Measurements from ENCODE around the gene TOMM20L. TPM values are rescaled to one million over a fixed set of nuclear protein-coding genes. Genes with fewer than 3 reads are reported as not detected.

TOMM20L gene
- polyA plus RNA-seq, 1 of the 3 experiments (the other 2 are of a cell fraction): not detected

DNA sequence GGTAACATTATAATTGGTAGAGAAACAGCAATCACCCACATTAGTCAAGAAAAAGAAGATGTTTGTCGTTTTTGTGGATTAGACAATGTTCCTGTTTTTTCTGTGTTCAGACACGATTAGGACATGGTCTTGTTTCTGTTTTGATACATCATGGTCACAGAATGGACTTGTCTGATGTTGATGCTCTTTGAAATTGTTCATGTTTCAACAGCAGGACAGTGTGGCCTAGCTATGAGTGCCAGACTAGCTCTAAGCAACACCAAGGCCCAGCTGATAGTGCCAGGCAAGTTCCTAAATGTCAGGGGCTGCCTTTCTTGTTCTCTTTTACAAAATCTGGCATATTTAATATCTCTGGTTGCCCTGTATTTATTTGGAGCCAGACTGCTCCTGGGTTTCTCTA lies 40.9 kb upstream of the TOMM20L start:
- no peak overlapping the region for H3K27ac ChIP-seq (ENCODE audit: low read depth in 2 of 2, low read length in 1 of 2)
- H3K9me3 ChIP-seq: no peaks in the 10 kb centered on the region
- H3K4me3 ChIP-seq (ENCODE audit: low read depth in 2 of 2, low read length in 1 of 2): no peak overlapping the region
- H3K36me3 ChIP-seq (replicated peaks in 1 of 2; ENCODE audit: control insufficient read depth in 1 of 2, insufficient read depth in 2 of 2, low read length in 1 of 2): peaks cover 26 to 66% of the 10 kb centered on the region in 2 experiments
- no peak overlapping the region for H3K9ac ChIP-seq
- no peak overlapping the region for H3K4me2 ChIP-seq
- no peak overlapping the region for H2AFZ ChIP-seq (ENCODE audit: low read depth)
- H3K4me1 ChIP-seq (ENCODE audit: control insufficient read depth in 1 of 2, insufficient read depth in 2 of 2, low read depth in 1 of 2, low read length in 1 of 2): no peaks in the 10 kb centered on the region
- ChIA-PET CTCF (no interaction called here), POLR2A (no interaction called here)
- TF ChIP-seq FOXJ3 (CRISPR knock-in tag; IDR thresholded peaks at IDR 0.05): no peak
- no peak for TF ChIP-seq NRF1 (IDR thresholded peaks at IDR 0.05; ENCODE audit: low read depth, low read length)
- TF ChIP-seq RFX5 (IDR thresholded peaks at IDR 0.05; ENCODE audit: low read length): no peak
- TF ChIP-seq SIN3A (IDR thresholded peaks at IDR 0.05; ENCODE audit: borderline replicate concordance, low read depth, low read length): no peak
- TF ChIP-seq POLR2AphosphoS5 (IDR thresholded peaks at IDR 0.05; ENCODE audit: low read depth, low read length): no peak
- TF ChIP-seq CHD2 (IDR thresholded peaks at IDR 0.05; ENCODE audit: low read length, partially characterized antibody): no peak
- no peak for TF ChIP-seq TAF1 (IDR thresholded peaks at IDR 0.05; ENCODE audit: borderline replicate concordance, low read depth, low read length)
- no peak for TF ChIP-seq USF2 (IDR thresholded peaks at IDR 0.05; ENCODE audit: borderline replicate concordance, low read depth, low read length)
- TF ChIP-seq EP300 (IDR thresholded peaks at IDR 0.05; ENCODE audit: borderline replicate concordance in 1 of 2, low read depth in 1 of 2, low read length in 1 of 2): no peak
- no peak for TF ChIP-seq FOXM1 (IDR thresholded peaks at IDR 0.05; ENCODE audit: low read depth)
- TF ChIP-seq NFIC (IDR thresholded peaks at IDR 0.05; ENCODE audit: borderline replicate concordance): no peak
- no peak for TF ChIP-seq YY1 (IDR thresholded peaks at IDR 0.05; ENCODE audit: low read depth)
- TF ChIP-seq CTCF (IDR thresholded peaks at IDR 0.05): no peak
- TF ChIP-seq JUND (IDR thresholded peaks at IDR 0.05): no peak
- TF ChIP-seq, protein P1, sequence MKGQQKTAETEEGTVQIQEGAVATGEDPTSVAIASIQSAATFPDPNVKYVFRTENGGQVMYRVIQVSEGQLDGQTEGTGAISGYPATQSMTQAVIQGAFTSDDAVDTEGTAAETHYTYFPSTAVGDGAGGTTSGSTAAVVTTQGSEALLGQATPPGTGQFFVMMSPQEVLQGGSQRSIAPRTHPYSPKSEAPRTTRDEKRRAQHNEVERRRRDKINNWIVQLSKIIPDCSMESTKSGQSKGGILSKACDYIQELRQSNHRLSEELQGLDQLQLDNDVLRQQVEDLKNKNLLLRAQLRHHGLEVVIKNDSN (IDR thresholded peaks at IDR 0.05; ENCODE audit: borderline replicate concordance, low read depth): no peak
- TF ChIP-seq MEF2A (IDR thresholded peaks at IDR 0.05; ENCODE audit: borderline replicate concordance, low read depth): no peak
- TF ChIP-seq, protein P2, sequence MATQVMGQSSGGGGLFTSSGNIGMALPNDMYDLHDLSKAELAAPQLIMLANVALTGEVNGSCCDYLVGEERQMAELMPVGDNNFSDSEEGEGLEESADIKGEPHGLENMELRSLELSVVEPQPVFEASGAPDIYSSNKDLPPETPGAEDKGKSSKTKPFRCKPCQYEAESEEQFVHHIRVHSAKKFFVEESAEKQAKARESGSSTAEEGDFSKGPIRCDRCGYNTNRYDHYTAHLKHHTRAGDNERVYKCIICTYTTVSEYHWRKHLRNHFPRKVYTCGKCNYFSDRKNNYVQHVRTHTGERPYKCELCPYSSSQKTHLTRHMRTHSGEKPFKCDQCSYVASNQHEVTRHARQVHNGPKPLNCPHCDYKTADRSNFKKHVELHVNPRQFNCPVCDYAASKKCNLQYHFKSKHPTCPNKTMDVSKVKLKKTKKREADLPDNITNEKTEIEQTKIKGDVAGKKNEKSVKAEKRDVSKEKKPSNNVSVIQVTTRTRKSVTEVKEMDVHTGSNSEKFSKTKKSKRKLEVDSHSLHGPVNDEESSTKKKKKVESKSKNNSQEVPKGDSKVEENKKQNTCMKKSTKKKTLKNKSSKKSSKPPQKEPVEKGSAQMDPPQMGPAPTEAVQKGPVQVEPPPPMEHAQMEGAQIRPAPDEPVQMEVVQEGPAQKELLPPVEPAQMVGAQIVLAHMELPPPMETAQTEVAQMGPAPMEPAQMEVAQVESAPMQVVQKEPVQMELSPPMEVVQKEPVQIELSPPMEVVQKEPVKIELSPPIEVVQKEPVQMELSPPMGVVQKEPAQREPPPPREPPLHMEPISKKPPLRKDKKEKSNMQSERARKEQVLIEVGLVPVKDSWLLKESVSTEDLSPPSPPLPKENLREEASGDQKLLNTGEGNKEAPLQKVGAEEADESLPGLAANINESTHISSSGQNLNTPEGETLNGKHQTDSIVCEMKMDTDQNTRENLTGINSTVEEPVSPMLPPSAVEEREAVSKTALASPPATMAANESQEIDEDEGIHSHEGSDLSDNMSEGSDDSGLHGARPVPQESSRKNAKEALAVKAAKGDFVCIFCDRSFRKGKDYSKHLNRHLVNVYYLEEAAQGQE (IDR thresholded peaks at IDR 0.05; ENCODE audit: low read depth, low read length): no peak
- TF ChIP-seq TCF12 (IDR thresholded peaks at IDR 0.05): no peak
- TF ChIP-seq TEAD4 (IDR thresholded peaks at IDR 0.05; ENCODE audit: borderline replicate concordance, insufficient read depth): no peak
- TF ChIP-seq GABPA (IDR thresholded peaks at IDR 0.05; ENCODE audit: low read depth): no peak
- H3K79me2 ChIP-seq (ENCODE audit: insufficient read depth): no peaks in the 10 kb centered on the region
- no peak for DNase-seq
- no peaks in the 10 kb centered on the region for H3K27me3 ChIP-seq (ENCODE audit: insufficient read depth)
- H3F3A ChIP-seq (replicated peaks; ENCODE audit: insufficient read depth): no peaks in the 10 kb centered on the region
- no peaks in the 10 kb centered on the region for H3K9me2 ChIP-seq
- H4K20me1 ChIP-seq (ENCODE audit: insufficient read depth): no peaks in the 10 kb centered on the region
- 95% methylated on average over 2 of the region's 2 CpGs for WGBS (ENCODE audit: low lambda C conversion rate)

All from SK-N-SH (cell line).